Neural cell (in vitro differentiated cells): ENCODE data around the gene DIS3L2.

Experiments used
- CTCF ChIP-seq: fragments of 450-650 bp; IDR thresholded peaks from 2 replicates; pipeline ENCODE4 v1.5.1; 2014; ENCODE audit warnings: antibody characterized with exemption, mild to moderate bottlenecking, moderate library complexity; ENCODE audit not compliant: poor library complexity, severe bottlenecking
- EZH2 ChIP-seq: fragments of 200-600, 300-800 bp; shearing (Covaris generic), sonication (generic); IDR thresholded peaks from 2 replicates; pipeline ENCODE4 v1.6.1; 2014; ENCODE audit warnings: antibody characterized with exemption, low read length, borderline replicate concordance, mild to moderate bottlenecking; ENCODE audit not compliant: insufficient read depth, poor library complexity, severe bottlenecking
- MXI1 ChIP-seq: fragments of 450-650 bp; conservative IDR thresholded peaks from 2 replicates; pipeline ENCODE4 v1.6.1; 2014; ENCODE audit warnings: antibody characterized with exemption, mild to moderate bottlenecking; ENCODE audit not compliant: poor library complexity, severe bottlenecking
- POLR2AphosphoS5 ChIP-seq: IDR thresholded peaks from 2 replicates; pipeline ENCODE4 v1.6.1; 2012
- REST ChIP-seq: IDR thresholded peaks from 2 replicates; pipeline ENCODE4 v1.6.1; 2012; ENCODE audit warnings: borderline replicate concordance
- SMC3 ChIP-seq: fragments of 450-650 bp; conservative IDR thresholded peaks from 2 replicates; pipeline ENCODE4 v1.6.1; 2014; ENCODE audit warnings: antibody characterized with exemption, mild to moderate bottlenecking, moderate library complexity; ENCODE audit not compliant: poor library complexity
- TAF1 ChIP-seq: IDR thresholded peaks from 2 replicates; pipeline ENCODE4 v1.6.1; 2012; ENCODE audit warnings: low read depth

GRCh38 chr2:232309592-232309991 lies 348.1 kb downstream of the DIS3L2 start:
- TF ChIP-seq CTCF (no peak), EZH2 (no peak), MXI1 (no peak), POLR2AphosphoS5 (no peak), TAF1 (no peak), SMC3 (no peak), REST (no peak)
